Lung (tissue), 12 donors: Measurements from ENCODE around the gene AHRR. TPM values are rescaled to one million over a fixed set of nuclear protein-coding genes. Genes with fewer than 3 reads are reported as not detected.

Experiments
- ATAC-seq: fragments of 200-7000 bp; cut with Tn5 transposase; one replicate; pipeline ENCODE4 v1.9.1; 2020; ENCODE audit warnings: moderate number of reproducible peaks; ENCODE audit not compliant: insufficient read depth, low FRiP score
- DNase-seq, 3 donors: peaks; one replicate each; pipeline ENCODE4 v3.0.0-alpha.2; 2013 to 2017
- H3K27ac ChIP-seq, 2 donors: one replicate each; pipeline ENCODE4 v1.5.1; 2013; ENCODE audit warnings: mild to moderate bottlenecking in 2 of 2, moderate library complexity in 2 of 2, control low read depth in 1 of 2, inconsistent platforms in 1 of 2, low read depth in 1 of 2, low read length in 1 of 2
- H3K27me3 ChIP-seq, 3 donors: one replicate each; pipeline ENCODE4 v1.5.1; 2013; ENCODE audit warnings: low read length in 2 of 3; ENCODE audit not compliant: control insufficient read depth in 3 of 3, insufficient read depth in 3 of 3
- H3K36me3 ChIP-seq, 4 donors: one replicate each; pipeline ENCODE4 v1.5.1; 2013; ENCODE audit warnings: low read length in 4 of 4, mild to moderate bottlenecking in 1 of 4, moderate library complexity in 1 of 4; ENCODE audit not compliant: control insufficient read depth in 4 of 4, insufficient read depth in 4 of 4
- H3K4me1 ChIP-seq, 5 donors: one replicate each; pipeline ENCODE4 v1.5.1; 2013; ENCODE audit warnings: low read length in 5 of 5, mild to moderate bottlenecking in 2 of 5, moderate library complexity in 1 of 5; ENCODE audit not compliant: control insufficient read depth in 5 of 5, insufficient read depth in 5 of 5
- H3K4me3 ChIP-seq: one replicate; pipeline ENCODE4 v1.5.1; 2013; ENCODE audit warnings: mild to moderate bottlenecking, control low read depth, moderate library complexity
- H3K9ac ChIP-seq, 2 donors: one replicate each; pipeline ENCODE4 v1.5.1; 2013; ENCODE audit warnings: low read length in 2 of 2, control low read depth in 1 of 2; ENCODE audit not compliant: insufficient read depth in 1 of 2
- H3K9me3 ChIP-seq, 4 donors: one replicate each; pipeline ENCODE4 v1.5.1; 2013; ENCODE audit warnings: low read length in 3 of 4, mild to moderate bottlenecking in 1 of 4, moderate library complexity in 1 of 4; ENCODE audit not compliant: control insufficient read depth in 4 of 4, insufficient read depth in 3 of 4
- CTCF ChIP-seq: IDR thresholded peaks from 2 replicates; pipeline ENCODE4 v1.5.1; 2012; ENCODE audit warnings: mild to moderate bottlenecking; ENCODE audit errors: control extremely low read depth, extremely low read depth
- WGBS, 2 donors: extraction: QIAGEN DNeasy Blood & Tissue Kit; methylation state at CpG; one replicate each; pipeline ENCODE4 v1.1.7; 2013; 5-methylcytosine and 5-hydroxymethylcytosine counted together
- polyA plus RNA-seq, 2 donors: library from polyadenylated mRNA; stranded (reverse); fragments of 200-250 nt; gene quantifications; one replicate each; pipeline ENCODE4 v1.2.1, GENCODE V29; 2013
- total RNA-seq, 2 donors: library from RNA; depleted of rRNA in 1 of 2; stranded (reverse); fragments of >200 nt in 1 of 2; gene quantifications; one replicate each; pipeline ENCODE4 v1.2.1, GENCODE V29; 2014 to 2021
- donor health status: control.
- donor health status: control.
- donor health status: Bipolar disorder and iron deficiency.
- donor health status: healthy.
- donor health status: DM: yes; HTN: yes; CAD: no.

The AHRR gene
- total and polyA plus RNA-seq, 4 donors = 0.63 to 8.8 (median 2.8) TPM

- 79 to 82% methylated on average over 3 of the region's 3 CpGs for WGBS, 2 donors
- H3K4me3 ChIP-seq = no peak overlapping the region
- no peaks in the 10 kb centered on the region for H3K27me3 ChIP-seq
- DNase-seq (no peak), ATAC-seq (no peak)
- H3K27ac ChIP-seq = no peak overlapping the region
- peaks cover 0 to 14% (median 3%) of the 10 kb centered on the region in 5 donors for H3K4me1 ChIP-seq
- H3K9me3 ChIP-seq = no peaks in the 10 kb centered on the region
- H3K36me3 ChIP-seq = peaks cover 0 to 6% (median 0%) of the 10 kb centered on the region in 4 donors
- H3K9ac ChIP-seq = no peak overlapping the region
- TF ChIP-seq CTCF = no peak
Measured at GRCh38 chr5:426392-426976, 105.0 kb downstream of the AHRR start.

DNA sequence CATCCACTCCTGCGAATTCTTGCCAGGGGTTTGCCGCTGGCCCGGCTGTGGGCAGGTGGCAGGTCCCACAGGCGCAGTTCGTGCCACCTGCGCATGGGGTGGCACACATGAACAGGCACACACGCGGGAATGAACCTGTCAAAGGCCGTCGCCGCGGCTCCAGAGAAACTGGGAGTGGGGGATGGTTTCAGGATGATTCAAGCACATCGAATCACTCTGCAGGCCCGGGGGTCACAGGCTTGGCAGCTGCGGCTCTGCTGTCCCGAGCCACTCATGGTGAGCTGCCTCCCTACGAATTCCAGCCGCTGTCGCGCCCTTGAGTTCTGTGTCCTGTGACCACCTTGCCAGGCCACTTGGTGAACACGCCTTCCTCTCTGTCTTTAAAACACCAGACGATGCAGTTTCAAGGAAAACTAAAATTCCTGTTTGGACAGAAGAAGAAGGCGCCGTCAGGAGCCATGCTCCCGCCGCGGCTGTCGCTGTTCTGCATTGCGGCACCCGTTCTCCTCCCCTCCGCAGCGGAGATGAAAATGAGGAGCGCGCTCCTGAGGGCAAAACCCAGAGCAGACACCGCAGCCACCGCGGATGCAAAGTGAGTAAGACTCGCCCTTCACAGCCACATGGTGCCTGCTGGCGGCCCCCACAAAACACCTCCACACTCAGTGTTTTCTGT is 106.0 kb downstream of the AHRR start:
- WGBS, 2 donors = 94 to 96% methylated on average over 39 of the region's 39 CpGs
- H3K4me1 ChIP-seq = peaks cover 0 to 17% (median 3%) of the 10 kb centered on the region in 5 donors
- TF ChIP-seq CTCF = no peak
- DNase-seq (no peak), ATAC-seq (no peak)
- H3K27ac ChIP-seq = no peak overlapping the region
- no peak overlapping the region for H3K9ac ChIP-seq
- H3K9me3 ChIP-seq = no peaks in the 10 kb centered on the region
- no peak overlapping the region for H3K4me3 ChIP-seq
- H3K36me3 ChIP-seq = peaks cover 0 to 7% (median 0%) of the 10 kb centered on the region in 4 donors
- no peaks in the 10 kb centered on the region for H3K27me3 ChIP-seq

DNA sequence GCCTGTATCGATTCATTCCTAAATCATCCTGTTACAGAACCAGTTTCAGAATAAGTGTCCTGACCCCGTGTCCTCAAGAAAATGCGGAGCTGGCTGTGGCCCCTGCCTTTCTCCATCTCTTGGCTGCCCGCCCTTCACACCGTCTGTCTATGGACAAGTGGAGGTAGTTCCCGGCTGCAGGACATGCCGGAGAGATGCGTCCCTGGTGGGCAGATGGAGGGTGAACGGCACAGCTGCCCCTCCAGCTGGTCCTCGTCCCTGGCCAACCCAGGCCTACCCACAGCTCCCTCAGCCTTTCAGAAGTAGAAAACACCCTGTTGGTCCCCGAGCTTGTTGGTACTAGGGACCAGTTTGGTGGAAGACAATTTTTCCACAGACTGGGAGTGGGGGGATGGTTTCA is 106.7 kb downstream of the AHRR start:
- Histone ChIP-seq H3K36me3 (peaks cover 0 to 9% (median 0%) of the 10 kb centered on the region in 4 donors), H3K9ac (no peak overlapping the region), H3K4me3 (no peak overlapping the region), H3K4me1 (peaks cover 0 to 24% (median 3%) of the 10 kb centered on the region in 5 donors), H3K27ac (no peak overlapping the region), H3K27me3 (no peaks in the 10 kb centered on the region), H3K9me3 (no peaks in the 10 kb centered on the region)
- DNase-seq (no peak), ATAC-seq (no peak)
- 91 to 93% methylated on average over 11 of the region's 11 CpGs for WGBS, 2 donors
- TF ChIP-seq CTCF = no peak
